Esophagus muscularis mucosa (tissue), 4 donors: ENCODE measurements around the gene TRAP1.

Source experiments
- CTCF ChIP-seq, 3 experiments: fragments of 200-600 bp in 2 of 3; fragments of 450-650 bp in 1 of 3; sonication (generic) in 2 of 3; IDR thresholded peaks; one replicate each; pipeline ENCODE4 v1.5.1; 2017 to 2019; ENCODE audit warnings: antibody characterized with exemption in 3 of 3, mild to moderate bottlenecking in 2 of 3, moderate library complexity in 1 of 3
- EP300 ChIP-seq: sonication (generic); formaldehyde crosslinking; IDR thresholded peaks from one replicate; pipeline ENCODE4 v1.6.1; 2017; ENCODE audit warnings: antibody characterized with exemption
- POLR2A ChIP-seq: fragments of 450-650 bp; IDR thresholded peaks from one replicate; pipeline ENCODE4 v1.6.1; 2017; ENCODE audit warnings: antibody characterized with exemption, moderate library complexity, mild to moderate bottlenecking, low read depth
- POLR2AphosphoS5 ChIP-seq, 2 donors: sonication (generic); formaldehyde crosslinking; IDR thresholded peaks; one replicate each; pipeline ENCODE4 v1.6.1; 2017; ENCODE audit warnings: antibody characterized with exemption in 2 of 2

GRCh38 chr16:3645504-3646347 is 71.6 kb downstream of the TRAP1 start:
- TF ChIP-seq POLR2A (no peak), POLR2AphosphoS5 (IDR thresholded peaks at IDR 0.05) (no peak), CTCF (IDR thresholded peaks at IDR 0.05) (no peak), EP300 (no peak)
